Activated naive CD4-positive, alpha-beta T cell treated with anti-CD3 and anti-CD28 coated beads, Interleukin-2, amount 50 U/mL, for 24 hours (primary cell): ENCODE data around the gene DNAJB1.
A peak's percentile ranks its signal among the peaks of the same experiment; 100 is the strongest.
"Not testable (repeated sequence)": the region's sequence is repeated elsewhere in the genome, so short reads cannot be mapped to it uniquely, and the experiment has no call there.

Source experiments
- H3K27ac Mint-ChIP-seq: one replicate; pipeline ENCODE4 v1.8.0; 2021; ENCODE audit warnings: mild to moderate bottlenecking, mixed read lengths
- H3K27me3 Mint-ChIP-seq: one replicate; pipeline ENCODE4 v1.8.0; 2021; ENCODE audit warnings: mixed read lengths
- H3K36me3 Mint-ChIP-seq: one replicate; pipeline ENCODE4 v1.8.0; 2021; ENCODE audit warnings: mixed read lengths
- H3K4me1 Mint-ChIP-seq: one replicate; pipeline ENCODE4 v1.8.0; 2021; ENCODE audit warnings: mixed read lengths
- H3K4me3 Mint-ChIP-seq: one replicate; pipeline ENCODE4 v1.8.0; 2021; ENCODE audit warnings: mild to moderate bottlenecking, mixed read lengths
- H3K9me3 Mint-ChIP-seq: one replicate; pipeline ENCODE4 v1.8.0; 2021; ENCODE audit warnings: mixed read lengths

DNAJB1 gene

DNA sequence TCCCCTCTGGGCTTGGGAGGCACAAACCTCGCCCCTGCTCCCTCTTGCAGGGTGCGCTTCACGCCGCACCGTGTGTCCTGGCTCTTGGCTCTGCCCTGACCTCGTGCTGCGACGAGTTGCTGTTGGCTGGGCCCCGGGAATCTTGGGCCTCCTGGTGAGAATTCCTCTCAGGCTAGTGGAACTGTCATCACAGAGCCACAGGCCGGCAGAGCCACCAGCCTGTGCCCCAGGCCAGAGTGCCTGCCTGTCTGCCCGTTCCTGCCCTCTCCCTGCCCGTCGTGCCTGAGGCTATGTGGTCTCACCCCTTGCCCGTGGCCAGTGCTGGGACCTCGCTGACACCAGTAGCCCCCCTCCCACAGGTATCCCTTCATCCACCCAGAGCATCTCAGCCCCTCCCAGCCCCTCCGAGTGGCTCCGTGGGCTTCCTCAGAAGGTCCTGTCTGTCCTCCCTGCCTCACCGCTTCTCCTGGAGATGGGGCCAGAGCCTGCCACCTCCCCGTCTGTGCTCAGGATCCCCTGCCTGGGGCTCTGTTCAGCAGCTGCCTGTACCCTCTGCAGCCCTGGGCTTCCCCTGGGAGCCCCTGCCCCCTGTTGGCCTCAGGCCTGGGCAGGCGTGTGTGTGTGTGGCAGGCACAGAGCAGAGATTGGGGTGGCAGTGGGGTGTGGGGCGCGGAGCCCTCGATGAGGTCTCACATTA, 40.3 kb upstream of the DNAJB1 start:
- Mint-ChIP-seq H3K27me3 (no peaks in the 10 kb centered on the region), H3K9me3 (no peaks in the 10 kb centered on the region), H3K27ac (no peak overlapping the region), H3K4me1 (peaks cover 38% of the 10 kb centered on the region), H3K36me3 (no peaks in the 10 kb centered on the region), H3K4me3 (no peak overlapping the region)

GRCh38 chr19:14556662-14557188, 38.5 kb upstream of the DNAJB1 start:
- Mint-ChIP-seq H3K4me3 (peak overlapping the region; percentile 59), H3K9me3 (no peaks in the 10 kb centered on the region), H3K27me3 (no peaks in the 10 kb centered on the region), H3K4me1 (peaks cover 53% of the 10 kb centered on the region), H3K27ac (peak overlapping the region; percentile 38), H3K36me3 (no peaks in the 10 kb centered on the region)

- Mint-ChIP-seq H3K27ac (peak overlapping the region; percentile 38), H3K9me3 (no peaks in the 10 kb centered on the region), H3K27me3 (no peaks in the 10 kb centered on the region), H3K4me3 (peak overlapping the region; percentile 59), H3K4me1 (peaks cover 57% of the 10 kb centered on the region), H3K36me3 (no peaks in the 10 kb centered on the region)
Measured at GRCh38 chr19:14555918-14556661, 37.9 kb upstream of the DNAJB1 start.

- Mint-ChIP-seq H3K9me3 (no peaks in the 10 kb centered on the region), H3K36me3 (peaks cover 3% of the 10 kb centered on the region), H3K27me3 (no peaks in the 10 kb centered on the region), H3K4me3 (no peak overlapping the region), H3K4me1 (peaks cover 64% of the 10 kb centered on the region), H3K27ac (peak overlapping the region; percentile 85)
Measured at GRCh38 chr19:14554382-14554812, 36.2 kb upstream of the DNAJB1 start.

- H3K36me3 Mint-ChIP-seq, result peaks cover 3% of the 10 kb centered on the region
- no peaks in the 10 kb centered on the region for H3K9me3 Mint-ChIP-seq
- peak overlapping the region; percentile 51 for H3K27ac Mint-ChIP-seq
- H3K4me1 Mint-ChIP-seq, result peaks cover 64% of the 10 kb centered on the region
- no peak overlapping the region for H3K4me3 Mint-ChIP-seq
- H3K27me3 Mint-ChIP-seq, result no peaks in the 10 kb centered on the region
Measured at GRCh38 chr19:14553939-14554243, 35.7 kb upstream of the DNAJB1 start.

- H3K4me1 Mint-ChIP-seq, result peaks cover 60% of the 10 kb centered on the region
- peak overlapping the region; percentile 30 for H3K27ac Mint-ChIP-seq
- peaks cover 3% of the 10 kb centered on the region for H3K36me3 Mint-ChIP-seq
- H3K9me3 Mint-ChIP-seq, result no peaks in the 10 kb centered on the region
- no peaks in the 10 kb centered on the region for H3K27me3 Mint-ChIP-seq
- H3K4me3 Mint-ChIP-seq, result no peak overlapping the region
Measured at GRCh38 chr19:14553042-14553938, 35.1 kb upstream of the DNAJB1 start.

DNA sequence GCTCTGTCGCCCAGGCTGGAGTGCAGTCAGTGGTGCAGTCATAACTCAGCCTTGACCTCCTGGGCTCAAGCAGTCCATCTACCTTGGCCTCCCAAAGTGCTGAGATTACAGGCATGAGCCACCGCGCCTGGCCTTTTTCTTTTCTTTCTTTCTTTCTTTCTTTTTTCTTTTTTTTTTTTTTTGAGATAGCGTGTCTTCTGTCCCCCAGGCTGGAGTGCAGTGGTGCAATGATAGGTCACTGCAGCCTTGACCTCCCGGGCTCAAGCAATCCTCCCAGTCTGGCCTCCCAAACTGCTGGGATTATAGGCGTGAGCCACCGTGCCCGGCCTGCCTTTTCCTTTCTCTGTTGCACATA, 33.8 kb upstream of the DNAJB1 start:
- not testable (repeated sequence) for H3K4me3 Mint-ChIP-seq, H3K36me3 Mint-ChIP-seq, H3K27me3 Mint-ChIP-seq, H3K9me3 Mint-ChIP-seq
- Mint-ChIP-seq H3K27ac (peak overlapping the region; percentile 76), H3K4me1 (peaks cover 58% of the 10 kb centered on the region)

- peaks cover 54% of the 10 kb centered on the region for H3K4me1 Mint-ChIP-seq
Measured at GRCh38 chr19:14551134-14552005, 33.2 kb upstream of the DNAJB1 start.

DNA sequence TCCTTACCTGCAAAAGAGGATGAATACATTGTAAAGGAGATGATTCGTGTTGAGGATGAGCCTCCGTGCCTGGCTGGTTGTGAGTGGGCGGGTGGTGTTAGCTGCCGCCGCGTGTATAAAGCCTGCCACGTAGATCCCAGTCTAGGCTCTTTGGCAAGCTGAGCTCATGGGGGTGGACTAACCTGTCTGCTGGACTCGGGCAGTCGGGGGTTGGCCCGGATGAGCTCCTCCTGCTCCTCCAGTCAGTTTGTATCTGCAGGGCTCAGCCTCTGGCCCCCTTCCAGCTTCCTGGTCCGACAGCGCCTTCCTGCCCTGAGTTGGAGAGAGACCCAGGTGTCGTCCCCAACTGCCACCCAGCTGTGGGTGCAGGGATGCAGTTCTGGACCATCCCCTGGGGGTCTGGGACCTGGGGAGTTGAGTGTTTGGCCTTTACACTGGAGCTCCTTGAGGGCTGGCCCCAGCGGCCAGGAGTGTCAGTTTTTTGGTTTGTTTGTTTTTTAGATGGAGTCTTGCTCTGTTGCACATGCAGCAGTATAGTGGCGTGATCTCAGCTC, 32.1 kb upstream of the DNAJB1 start:
- H3K27ac Mint-ChIP-seq, result peak overlapping the region; percentile 84
- H3K4me3 Mint-ChIP-seq, result no peak overlapping the region
- H3K4me1 Mint-ChIP-seq, result peaks cover 46% of the 10 kb centered on the region

More at GRCh38 chr19:14551134-14552005, 33.2 kb upstream of the DNAJB1 start:
- H3K4me3 Mint-ChIP-seq, H3K36me3 Mint-ChIP-seq, H3K9me3 Mint-ChIP-seq, H3K27me3 Mint-ChIP-seq: not testable (repeated sequence)
- peak overlapping the region; percentile 76 for H3K27ac Mint-ChIP-seq

DNA sequence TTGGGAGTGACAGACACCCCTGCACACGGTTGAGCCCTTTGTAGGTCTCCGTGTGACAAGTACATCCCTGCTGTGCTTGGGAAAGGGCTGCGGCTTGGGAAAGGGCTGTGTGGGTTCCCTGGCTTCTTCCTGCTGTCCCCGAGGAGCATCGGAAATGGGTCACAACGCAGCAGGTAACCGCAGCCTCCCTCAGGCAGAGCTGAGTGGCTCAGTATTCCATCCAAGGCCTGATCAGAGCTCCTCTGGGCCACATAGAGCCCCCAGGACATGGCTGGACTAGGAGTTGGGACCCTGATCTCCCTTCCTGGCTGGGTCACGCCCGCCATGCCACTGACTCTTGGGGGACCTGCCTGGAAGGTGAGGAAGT, 27.5 kb upstream of the DNAJB1 start:
- Mint-ChIP-seq H3K36me3 (peaks cover 3% of the 10 kb centered on the region), H3K27ac (no peak overlapping the region), H3K9me3 (no peaks in the 10 kb centered on the region), H3K4me1 (peaks cover 24% of the 10 kb centered on the region), H3K4me3 (no peak overlapping the region), H3K27me3 (no peaks in the 10 kb centered on the region)

More for the DNA sequence above, 32.1 kb upstream of the DNAJB1 start:
- Mint-ChIP-seq H3K27me3 (no peaks in the 10 kb centered on the region), H3K9me3 (no peaks in the 10 kb centered on the region), H3K36me3 (peaks cover 3% of the 10 kb centered on the region)

- Mint-ChIP-seq H3K27ac (peak overlapping the region; percentile 84), H3K4me3 (no peak overlapping the region), H3K36me3 (peaks cover 3% of the 10 kb centered on the region), H3K27me3 (no peaks in the 10 kb centered on the region), H3K9me3 (no peaks in the 10 kb centered on the region), H3K4me1 (peaks cover 19% of the 10 kb centered on the region)
Measured at GRCh38 chr19:14544977-14545715, 26.9 kb upstream of the DNAJB1 start.

DNA sequence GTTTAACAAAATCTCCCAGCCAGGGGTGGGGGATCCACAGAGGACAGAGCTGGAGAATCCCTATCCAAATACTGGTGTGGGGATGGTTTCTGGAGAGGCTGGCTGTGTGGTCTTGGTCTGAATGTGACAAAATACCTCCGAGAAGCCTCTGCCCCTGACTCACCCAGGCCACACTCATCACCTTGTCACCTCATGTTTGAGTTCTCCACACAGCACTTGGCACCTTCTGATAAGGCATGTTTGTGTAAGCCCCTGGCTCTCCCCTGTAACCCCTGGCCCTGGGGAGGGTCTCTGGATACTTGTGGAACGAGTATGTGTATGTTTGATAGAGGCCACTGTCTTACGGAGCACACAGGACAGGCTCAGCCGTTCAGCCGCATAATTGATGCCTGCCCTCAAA, 25.9 kb upstream of the DNAJB1 start:
- no peaks in the 10 kb centered on the region for H3K9me3 Mint-ChIP-seq
- no peak overlapping the region for H3K27ac Mint-ChIP-seq
- H3K36me3 Mint-ChIP-seq, result no peaks in the 10 kb centered on the region
- no peaks in the 10 kb centered on the region for H3K27me3 Mint-ChIP-seq
- no peak overlapping the region for H3K4me3 Mint-ChIP-seq
- H3K4me1 Mint-ChIP-seq, result peaks cover 21% of the 10 kb centered on the region

DNA sequence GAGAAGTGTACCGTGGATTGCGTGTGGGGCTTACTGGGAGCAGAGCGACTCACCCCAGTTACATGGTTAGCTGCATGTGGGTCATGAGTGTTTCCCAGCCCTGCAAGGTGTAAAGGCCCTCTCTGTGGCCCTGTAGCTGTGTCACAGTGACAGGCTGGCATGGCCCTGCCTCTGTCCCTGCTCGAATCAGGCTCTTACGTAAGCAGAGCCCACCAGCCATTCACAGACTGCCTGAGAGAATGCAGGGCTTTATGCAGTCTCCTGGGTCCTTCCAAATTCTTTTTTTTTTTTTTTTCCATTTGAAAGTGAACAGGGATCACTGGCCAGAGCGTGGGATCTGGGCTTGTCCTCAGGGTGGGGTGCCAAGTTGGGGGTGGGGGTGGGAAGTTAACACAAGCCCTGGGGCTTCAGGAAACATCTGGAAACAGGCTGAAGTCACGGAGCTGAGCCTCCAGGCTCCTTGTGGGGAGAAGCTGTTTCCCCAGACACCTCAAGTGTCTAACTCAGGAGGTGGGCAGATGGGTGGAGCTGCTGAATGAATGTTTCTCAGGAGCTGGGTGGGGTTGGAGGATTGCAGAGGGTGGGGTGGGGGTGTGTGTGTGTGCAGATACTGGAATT, 24.6 kb upstream of the DNAJB1 start:
- no peaks in the 10 kb centered on the region for H3K36me3 Mint-ChIP-seq
- no peaks in the 10 kb centered on the region for H3K9me3 Mint-ChIP-seq
- no peak overlapping the region for H3K27ac Mint-ChIP-seq
- no peak overlapping the region for H3K4me3 Mint-ChIP-seq
- H3K4me1 Mint-ChIP-seq, result peaks cover 25% of the 10 kb centered on the region
- H3K27me3 Mint-ChIP-seq, result no peaks in the 10 kb centered on the region

- not testable (repeated sequence) for H3K9me3 Mint-ChIP-seq, H3K27ac Mint-ChIP-seq, H3K4me3 Mint-ChIP-seq, H3K27me3 Mint-ChIP-seq, H3K36me3 Mint-ChIP-seq
- H3K4me1 Mint-ChIP-seq, result peaks cover 33% of the 10 kb centered on the region
Measured at GRCh38 chr19:14541979-14542378, 23.8 kb upstream of the DNAJB1 start.
